ENCODE data around the gene SMAD2. TPM values are rescaled to one million over a fixed set of nuclear protein-coding genes. Genes with fewer than 3 reads are reported as not detected.

SMAD2 gene
- total RNA-seq, 4 donors from 2014 or later: 91.1 to 157 (median 129) TPM

GRCh38 chr18:47932190-47932589, 1.7 kb upstream of the SMAD2 start:
- Histone ChIP-seq H3K4me1 (peaks cover 22% of the 10 kb centered on the region in 2 donors), H3K27ac (peak overlapping the region in 1 of 3 donors; percentile 97), H3K36me3 (no peaks in the 10 kb centered on the region), H3K9me3 (no peaks in the 10 kb centered on the region), H3K4me3 (replicated peaks in 1 of 3) (no peak overlapping the region), H3K27me3 (no peaks in the 10 kb centered on the region)
- no peak for DNase-seq
- intact Hi-C loops (cut with DNase I): loop anchor here (10.0 kb wide), 1 partner anchor 117 kb away; no protein-coding TSS in a partner anchor
- no peak for TF ChIP-seq POLR2A (IDR thresholded peaks at IDR 0.05)
- TF ChIP-seq CTCF (IDR thresholded peaks at IDR 0.05): no peak
- WGBS, 2 donors: 77 to 78% methylated on average over 10 of the region's 10 CpGs

- H3K4me1 ChIP-seq: peaks cover 26 to 27% of the 10 kb centered on the region in 2 donors
- WGBS, 2 donors: 56 to 59% methylated on average over 8 of the region's 8 CpGs
- H3K9me3 ChIP-seq: no peaks in the 10 kb centered on the region
- H3K27me3 ChIP-seq: no peaks in the 10 kb centered on the region
- H3K36me3 ChIP-seq: no peaks in the 10 kb centered on the region
- intact Hi-C loops (cut with DNase I): loop anchor here (10.0 kb wide), 1 partner anchor 117 kb away; no protein-coding TSS in a partner anchor
- TF ChIP-seq CTCF (IDR thresholded peaks at IDR 0.05) (no peak), POLR2A (IDR thresholded peaks at IDR 0.05) (no peak)
- no peak for DNase-seq
- H3K27ac ChIP-seq: peak overlapping the region; percentile 76 to 97 (median 94)
- H3K4me3 ChIP-seq (replicated peaks in 1 of 3): peak overlapping the region in 1 of 3 donors; percentile 89
Measured at GRCh38 chr18:47931718-47932103, 1.3 kb upstream of the SMAD2 start.

GRCh38 chr18:47930931-47931717, 665 bp upstream of the SMAD2 start:
- H3K36me3 ChIP-seq: no peaks in the 10 kb centered on the region
- peak overlapping the region; percentile 76 to 97 (median 94) for H3K27ac ChIP-seq
- DNase-seq: peak; percentile 97 to 98
- no peaks in the 10 kb centered on the region for H3K27me3 ChIP-seq
- TF ChIP-seq POLR2A (IDR thresholded peaks at IDR 0.05): peak; percentile 6 to 76
- TF ChIP-seq CTCF (IDR thresholded peaks at IDR 0.05): no peak
- intact Hi-C loops (cut with DNase I): loop anchor here (10.0 kb wide), 1 partner anchor 116 kb away; no protein-coding TSS in a partner anchor
- no peaks in the 10 kb centered on the region for H3K9me3 ChIP-seq
- H3K4me3 ChIP-seq (replicated peaks in 1 of 3): peak overlapping the region; percentile 3 to 89 (median 23)
- peaks cover 32% of the 10 kb centered on the region in 2 donors for H3K4me1 ChIP-seq
- WGBS, 2 donors: 1 to 3% methylated on average over 31 to 47 of the region's 107 CpGs

- Histone ChIP-seq H3K4me1 (peaks cover 40 to 42% of the 10 kb centered on the region in 2 donors), H3K27ac (peak overlapping the region; percentile 76 to 97 (median 90)), H3K4me3 (replicated peaks in 1 of 3) (peak overlapping the region; percentile 69 to 89 (median 79)), H3K9me3 (no peaks in the 10 kb centered on the region), H3K36me3 (no peaks in the 10 kb centered on the region), H3K27me3 (no peaks in the 10 kb centered on the region)
- 0% methylated on average over 17 to 18 of the region's 19 CpGs for WGBS, 2 donors
- intact Hi-C loops (cut with DNase I): loop anchor here (10.0 kb wide), 1 partner anchor 115 kb away; no protein-coding TSS in a partner anchor
- DNase-seq: no peak
- no peak for TF ChIP-seq POLR2A (IDR thresholded peaks at IDR 0.05)
- TF ChIP-seq CTCF (IDR thresholded peaks at IDR 0.05): no peak
Measured at GRCh38 chr18:47929681-47930198, 719 bp downstream of the SMAD2 start.

GRCh38 chr18:47928466-47928865, 2.0 kb downstream of the SMAD2 start:
- Histone ChIP-seq H3K4me3 (replicated peaks in 1 of 3) (no peak overlapping the region), H3K9me3 (no peaks in the 10 kb centered on the region), H3K27me3 (no peaks in the 10 kb centered on the region), H3K27ac (no peak overlapping the region), H3K36me3 (no peaks in the 10 kb centered on the region), H3K4me1 (peaks cover 40 to 42% of the 10 kb centered on the region in 2 donors)
- intact Hi-C loops (cut with DNase I): no loop called here
- no peak for DNase-seq
- WGBS, 2 donors: 29 to 30% methylated on average over 3 of the region's 3 CpGs
- TF ChIP-seq CTCF (IDR thresholded peaks at IDR 0.05): no peak
- no peak for TF ChIP-seq POLR2A (IDR thresholded peaks at IDR 0.05)

Data from thyroid gland (tissue), 4 donors.